NCI-H510A (cell line): ENCODE measurements around the gene CALB2.
A peak's percentile ranks its signal among the peaks of the same experiment; 100 is the strongest.

Experiments used
- DNase-seq: peaks from one replicate; lab custom pipeline; 2025; lab: John Stamatoyannopoulos, UW

The CALB2 gene

GRCh38 chr16:71387045-71387871, 28.7 kb downstream of the CALB2 start:
- no peak for DNase-seq

GRCh38 chr16:71389330-71389729, 30.8 kb downstream of the CALB2 start:
- no peak for DNase-seq

- DNase-seq = no peak
Measured at GRCh38 chr16:71396594-71396993, 38.1 kb downstream of the CALB2 start.

- no peak for DNase-seq
Measured at GRCh38 chr16:71399801-71400563, 41.5 kb downstream of the CALB2 start.

GRCh38 chr16:71402007-71402406, 43.5 kb downstream of the CALB2 start:
- DNase-seq = no peak

- no peak for DNase-seq
Measured at GRCh38 chr16:71402674-71403073, 44.2 kb downstream of the CALB2 start.

- no peak for DNase-seq
Measured at GRCh38 chr16:71404364-71404763, 45.8 kb downstream of the CALB2 start.

- no peak for DNase-seq
Measured at GRCh38 chr16:71406316-71406715, 47.8 kb downstream of the CALB2 start.

- no peak for DNase-seq
Measured at GRCh38 chr16:71406724-71407123, 48.2 kb downstream of the CALB2 start.

- no peak for DNase-seq
Measured at GRCh38 chr16:71407731-71408130, 49.2 kb downstream of the CALB2 start.

GRCh38 chr16:71408536-71408935, 50.0 kb downstream of the CALB2 start:
- no peak for DNase-seq

- no peak for DNase-seq
Measured at GRCh38 chr16:71409011-71409775, 50.7 kb downstream of the CALB2 start.

- no peak for DNase-seq
Measured at GRCh38 chr16:71410146-71410545, 51.6 kb downstream of the CALB2 start.

- peak; percentile 24 for DNase-seq
Measured at GRCh38 chr16:71412270-71413160, 54.0 kb downstream of the CALB2 start.

GRCh38 chr16:71413341-71413740, 54.8 kb downstream of the CALB2 start:
- DNase-seq = no peak

GRCh38 chr16:71414038-71414437, 55.5 kb downstream of the CALB2 start:
- DNase-seq = no peak

GRCh38 chr16:71421911-71422310, 63.4 kb downstream of the CALB2 start:
- DNase-seq = no peak

- DNase-seq = no peak
Measured at GRCh38 chr16:71423016-71423415, 64.5 kb downstream of the CALB2 start.

GRCh38 chr16:71423865-71424264, 65.3 kb downstream of the CALB2 start:
- DNase-seq = no peak

GRCh38 chr16:71424626-71425025, 66.1 kb downstream of the CALB2 start:
- DNase-seq = no peak

GRCh38 chr16:71425746-71426068, 67.2 kb downstream of the CALB2 start:
- DNase-seq = no peak
